HepG2 (cell line): ENCODE data around the gene PRKCZ. TPM values are rescaled to one million over a fixed set of nuclear protein-coding genes. Genes with fewer than 3 reads are reported as not detected.

Experiments used
- AHDC1 ChIP-seq: sonication (generic); formaldehyde crosslinking; IDR thresholded peaks from 2 replicates; pipeline ENCODE4 v1.5.1; 2020; ENCODE audit warnings: mild to moderate bottlenecking, missing genetic modification reagents, borderline replicate concordance
- CBX5 ChIP-seq: sonication (generic); formaldehyde crosslinking; IDR thresholded peaks from 2 replicates; pipeline ENCODE4 v1.4.0; 2020; ENCODE audit warnings: missing genetic modification reagents, borderline replicate concordance
- HNRNPLL ChIP-seq: fragments of 200-400 bp; formaldehyde crosslinking; IDR thresholded peaks from 2 replicates; pipeline ENCODE4 v1.6.1; 2017; ENCODE audit warnings: mild to moderate bottlenecking, low read depth, low read length; ENCODE audit not compliant: poor library complexity, severe bottlenecking
- PRDM10 ChIP-seq: sonication (generic); formaldehyde crosslinking; IDR thresholded peaks from 2 replicates; pipeline ENCODE4 v1.4.0; 2020; ENCODE audit warnings: low read depth, missing genetic modification reagents
- RFX1 ChIP-seq: fragments of 450-650 bp; IDR thresholded peaks from 2 replicates; pipeline ENCODE4 v1.6.1; 2017
- UBTF ChIP-seq: sonication (generic); formaldehyde crosslinking; IDR thresholded peaks from 2 replicates; pipeline ENCODE4 v1.4.0; 2020; ENCODE audit warnings: mild to moderate bottlenecking, missing genetic modification reagents
- ZFP91 ChIP-seq: sonication (generic); formaldehyde crosslinking; IDR thresholded peaks from 2 replicates; pipeline ENCODE4 v1.9.0; 2022; ENCODE audit warnings: missing genetic modification reagents, mild to moderate bottlenecking, borderline replicate concordance
- polyA plus RNA-seq, 8 experiments: library from polyadenylated mRNA; depleted of rRNA in 3 of 8; stranded (reverse) in 7 of 8; unstranded in 1 of 8; fragments of >200 nt; fragmentation: Illumina TruSeq in 4 of 8; extraction: Trizol in 4 of 8; gene quantifications; 2 replicates each; pipeline versions ENCODE4 v1.2.1 to v1.2.3, GENCODE V29; 2011 to 2016; ENCODE audit warnings: low read depth in 4 of 8, missing spikeins in 1 of 8, mixed read lengths in 1 of 8; ENCODE audit not compliant: insufficient read depth in 1 of 8
- total RNA-seq, 5 experiments: library from RNA; depleted of rRNA; stranded (reverse); fragments of >200 nt; fragmentation: Illumina TruSeq; extraction: Trizol; gene quantifications; 2 replicates each; pipeline ENCODE4 v1.2.3, GENCODE V29; 2016; ENCODE audit warnings: low read depth in 1 of 5

Gene PRKCZ
- total and polyA plus RNA-seq, 2 of the 13 experiments (the other 11 are each of a cell fraction or from before 2014, with no cell fraction given), result 34.7 to 85.2 TPM

- TF ChIP-seq PRDM10, result peak; percentile 99
- peak; percentile 44; the same call in 1 of the 2 replicates for TF ChIP-seq UBTF (CRISPR knock-in tag)
- peak; percentile 75 for TF ChIP-seq RFX1
- no peak for TF ChIP-seq CBX5 (CRISPR knock-in tag)
- TF ChIP-seq AHDC1 (CRISPR knock-in tag), result no peak
- peak; percentile 32 for TF ChIP-seq HNRNPLL
- TF ChIP-seq ZFP91 (CRISPR knock-in tag), result peak; percentile 51; the same call in 1 of the 2 replicates
Measured at GRCh38 chr1:2003541-2004131, 46.6 kb upstream of the PRKCZ start, which contains the start of gene CFAP74 (continued).
